ENCODE measurements around the gene ABHD8. TPM values are rescaled to one million over a fixed set of nuclear protein-coding genes. Genes with fewer than 3 reads are reported as not detected.
A peak's percentile ranks its signal among the peaks of the same experiment; 100 is the strongest.

Gene ABHD8
- total RNA-seq, 1 experiment from 2014 or later, result 13.2 TPM

GRCh38 chr19:17292301-17293074 lies 10.7 kb downstream of the ABHD8 start (continued):
- 0 out of 2 replicates have a peak, but pooled peaks have one; percentile 42 for TF ChIP-seq ARID4B (CRISPR knock-in tag; IDR thresholded peaks at IDR 0.05; ENCODE audit: borderline replicate concordance)
- TF ChIP-seq ZNF281 (CRISPR knock-in tag; IDR thresholded peaks at IDR 0.05), result no peak
- no peak for TF ChIP-seq ZNF232 (CRISPR knock-in tag; IDR thresholded peaks at IDR 0.05)
- no peak for TF ChIP-seq ATF6 (CRISPR knock-in tag; IDR thresholded peaks at IDR 0.05)
- TF ChIP-seq TEAD1 (CRISPR knock-in tag; IDR thresholded peaks at IDR 0.05), result peak; percentile 56; the same call in 1 of the 2 replicates
- TF ChIP-seq ESRRA (CRISPR knock-in tag; IDR thresholded peaks at IDR 0.05; ENCODE audit: borderline replicate concordance), result no peak
- no peak for TF ChIP-seq STAT6 (CRISPR knock-in tag; conservative IDR thresholded peaks at IDR 0.05; ENCODE audit: low read depth)
- peak; percentile 92 for TF ChIP-seq ZNF121 (CRISPR knock-in tag; IDR thresholded peaks at IDR 0.05)
- TF ChIP-seq CREB1 (CRISPR knock-in tag; IDR thresholded peaks at IDR 0.05), result no peak
- TF ChIP-seq TCF7 (CRISPR knock-in tag; IDR thresholded peaks at IDR 0.05; ENCODE audit: low read depth), result no peak
- TF ChIP-seq IRF1 (CRISPR knock-in tag; IDR thresholded peaks at IDR 0.05), result no peak
- TF ChIP-seq CTCF (IDR thresholded peaks at IDR 0.05), result no peak
- no peak for TF ChIP-seq GABPB1 (CRISPR knock-in tag; IDR thresholded peaks at IDR 0.05)
- no peak for TF ChIP-seq ATF1 (CRISPR knock-in tag; IDR thresholded peaks at IDR 0.05)
- no peak for TF ChIP-seq ETV6 (CRISPR knock-in tag; IDR thresholded peaks at IDR 0.05)
- 0 out of 2 replicates have a peak, but pooled peaks have one; percentile 78 for TF ChIP-seq E2F1 (CRISPR knock-in tag; IDR thresholded peaks at IDR 0.05)
- TF ChIP-seq JAZF1 (CRISPR knock-in tag; IDR thresholded peaks at IDR 0.05), result no peak
- TF ChIP-seq ZNF138 (CRISPR knock-in tag; conservative IDR thresholded peaks at IDR 0.05), result no peak
- TF ChIP-seq RORB (CRISPR knock-in tag; IDR thresholded peaks at IDR 0.05), result no peak
- no peak for TF ChIP-seq KAT7 (CRISPR knock-in tag; IDR thresholded peaks at IDR 0.05; ENCODE audit: borderline replicate concordance)
- TF ChIP-seq EMX1 (CRISPR knock-in tag; IDR thresholded peaks at IDR 0.05), result no peak
- TF ChIP-seq CREM (CRISPR knock-in tag; IDR thresholded peaks at IDR 0.05), result peak; percentile 63; the same call in 1 of the 2 replicates
- TF ChIP-seq NR1H2 (CRISPR knock-in tag; IDR thresholded peaks at IDR 0.05), result no peak
- peak; percentile 75; the same call in 1 of the 2 replicates for TF ChIP-seq TP53 (CRISPR knock-in tag; IDR thresholded peaks at IDR 0.05)

Data from WTC11 (cell line).